ENCODE data around the gene GAL3ST3.

DNA sequence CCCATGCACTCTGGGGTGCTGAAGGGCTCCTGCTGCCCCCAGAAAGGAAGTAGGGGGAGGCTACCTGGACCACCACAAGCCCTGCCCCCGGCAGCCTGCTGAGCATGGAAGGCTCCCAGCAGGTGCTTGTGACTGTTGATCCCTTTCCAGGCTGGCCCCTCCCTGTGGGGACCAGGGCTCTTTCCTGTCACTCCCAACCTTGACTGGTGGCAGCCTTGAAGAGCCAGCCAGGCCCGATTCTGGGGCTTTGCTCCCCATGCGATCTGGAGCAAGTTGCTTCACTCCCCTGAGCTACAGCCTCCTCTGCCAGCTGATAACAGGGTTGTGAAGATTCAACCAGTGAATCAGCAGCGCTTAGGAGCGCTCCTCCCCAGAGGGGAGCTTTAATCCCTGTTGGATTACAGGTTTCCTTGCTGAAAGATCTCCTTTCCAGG, 41.7 kb downstream of the GAL3ST3 start:
- TF ChIP-seq, protein P1, sequence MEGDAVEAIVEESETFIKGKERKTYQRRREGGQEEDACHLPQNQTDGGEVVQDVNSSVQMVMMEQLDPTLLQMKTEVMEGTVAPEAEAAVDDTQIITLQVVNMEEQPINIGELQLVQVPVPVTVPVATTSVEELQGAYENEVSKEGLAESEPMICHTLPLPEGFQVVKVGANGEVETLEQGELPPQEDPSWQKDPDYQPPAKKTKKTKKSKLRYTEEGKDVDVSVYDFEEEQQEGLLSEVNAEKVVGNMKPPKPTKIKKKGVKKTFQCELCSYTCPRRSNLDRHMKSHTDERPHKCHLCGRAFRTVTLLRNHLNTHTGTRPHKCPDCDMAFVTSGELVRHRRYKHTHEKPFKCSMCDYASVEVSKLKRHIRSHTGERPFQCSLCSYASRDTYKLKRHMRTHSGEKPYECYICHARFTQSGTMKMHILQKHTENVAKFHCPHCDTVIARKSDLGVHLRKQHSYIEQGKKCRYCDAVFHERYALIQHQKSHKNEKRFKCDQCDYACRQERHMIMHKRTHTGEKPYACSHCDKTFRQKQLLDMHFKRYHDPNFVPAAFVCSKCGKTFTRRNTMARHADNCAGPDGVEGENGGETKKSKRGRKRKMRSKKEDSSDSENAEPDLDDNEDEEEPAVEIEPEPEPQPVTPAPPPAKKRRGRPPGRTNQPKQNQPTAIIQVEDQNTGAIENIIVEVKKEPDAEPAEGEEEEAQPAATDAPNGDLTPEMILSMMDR (IDR thresholded peaks at IDR 0.05; ENCODE audit: low read depth, low read length, poor library complexity, severe bottlenecking) = no peak
- no peak for TF ChIP-seq EZH2phosphoT487 (IDR thresholded peaks at IDR 0.05; ENCODE audit: borderline replicate concordance, low read length)
